ENCODE measurements around the gene PCDHB13. TPM values are rescaled to one million over a fixed set of nuclear protein-coding genes. Genes with fewer than 3 reads are reported as not detected.
"Not testable (repeated sequence)": the region's sequence is repeated elsewhere in the genome, so short reads cannot be mapped to it uniquely, and the experiment has no call there.

Gene PCDHB13
- total RNA-seq, 4 donors from 2014 or later: 8.2 to 9.8 (median 9.2) TPM

DNA sequence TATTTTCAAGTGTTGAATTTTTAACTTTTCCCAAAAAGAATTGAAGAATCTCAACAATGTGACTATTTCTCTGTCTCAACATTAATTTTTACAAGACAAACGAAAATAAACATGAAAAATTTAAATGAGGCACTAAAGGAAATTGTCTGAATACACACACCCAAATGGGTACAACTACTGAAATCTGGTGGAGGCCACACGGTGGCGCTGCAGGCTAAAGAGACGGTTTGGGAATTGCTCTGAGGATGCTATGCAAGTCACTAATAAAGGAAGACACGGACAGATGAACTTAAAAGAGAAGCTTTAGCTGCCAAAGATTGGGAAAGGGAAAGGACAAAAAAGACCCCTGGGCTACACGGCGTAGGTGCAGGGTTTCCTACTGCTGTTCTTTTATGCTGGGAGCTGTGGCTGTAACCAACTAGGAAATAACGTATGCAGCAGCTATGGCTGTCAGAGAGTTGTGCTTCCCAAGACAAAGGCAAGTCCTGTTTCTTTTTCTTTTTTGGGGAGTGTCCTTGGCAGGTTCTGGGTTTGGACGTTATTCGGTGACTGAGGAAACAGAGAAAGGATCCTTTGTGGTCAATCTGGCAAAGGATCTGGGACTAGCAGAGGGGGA is 21.5 kb upstream of the PCDHB13 start, which contains the start of gene PCDHB10:
Gene PCDHB10 (plus strand): TSS at position 244 of the 616 bp plus-strand sequence. CDS start 200 bp downstream, at position 444.
- 9 to 10% methylated on average over 8 to 10 of the region's 10 CpGs for WGBS, 2 donors
- no peak within 1 kb of the TSS for H3K4me3 ChIP-seq

DNA sequence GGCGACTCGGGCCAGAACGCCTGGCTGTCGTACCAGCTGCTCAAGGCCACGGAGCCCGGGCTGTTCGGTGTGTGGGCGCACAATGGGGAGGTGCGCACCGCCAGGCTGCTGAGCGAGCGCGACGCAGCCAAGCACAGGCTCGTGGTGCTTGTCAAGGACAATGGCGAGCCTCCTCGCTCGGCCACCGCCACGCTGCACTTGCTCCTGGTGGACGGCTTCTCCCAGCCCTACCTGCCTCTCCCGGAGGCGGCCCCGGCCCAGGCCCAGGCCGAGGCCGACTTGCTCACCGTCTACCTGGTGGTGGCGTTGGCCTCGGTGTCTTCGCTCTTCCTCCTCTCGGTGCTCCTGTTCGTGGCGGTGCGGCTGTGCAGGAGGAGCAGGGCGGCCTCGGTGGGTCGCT is 19.4 kb upstream of the PCDHB13 start:
- not testable (repeated sequence) for DNase-seq (ENCODE audit: low spot score in 2 of 2); H3K36me3 ChIP-seq; H3K4me3 ChIP-seq; H3K4me1 ChIP-seq; H3K27me3 ChIP-seq; H3K27ac ChIP-seq
- peaks cover 0 to 95% (median 37%) of the 10 kb centered on the region in 4 donors for H3K9me3 ChIP-seq
- 32 to 47% methylated on average over 17 to 27 of the region's 37 CpGs for WGBS, 2 donors

More for the DNA sequence above, 21.5 kb upstream of the PCDHB13 start, which contains the start of gene PCDHB10:
- Histone ChIP-seq H3K36me3 (no peaks in the 10 kb centered on the region), H3K9me3 (peaks cover 0 to 94% (median 33%) of the 10 kb centered on the region in 4 donors), H3K27me3 (no peaks in the 10 kb centered on the region), H3K27ac (no peak within 1 kb of the TSS), H3K4me1 (no peaks in the 10 kb centered on the region)
- no peak for TF ChIP-seq POLR2A (IDR thresholded peaks at IDR 0.05)
- TF ChIP-seq, protein P1, sequence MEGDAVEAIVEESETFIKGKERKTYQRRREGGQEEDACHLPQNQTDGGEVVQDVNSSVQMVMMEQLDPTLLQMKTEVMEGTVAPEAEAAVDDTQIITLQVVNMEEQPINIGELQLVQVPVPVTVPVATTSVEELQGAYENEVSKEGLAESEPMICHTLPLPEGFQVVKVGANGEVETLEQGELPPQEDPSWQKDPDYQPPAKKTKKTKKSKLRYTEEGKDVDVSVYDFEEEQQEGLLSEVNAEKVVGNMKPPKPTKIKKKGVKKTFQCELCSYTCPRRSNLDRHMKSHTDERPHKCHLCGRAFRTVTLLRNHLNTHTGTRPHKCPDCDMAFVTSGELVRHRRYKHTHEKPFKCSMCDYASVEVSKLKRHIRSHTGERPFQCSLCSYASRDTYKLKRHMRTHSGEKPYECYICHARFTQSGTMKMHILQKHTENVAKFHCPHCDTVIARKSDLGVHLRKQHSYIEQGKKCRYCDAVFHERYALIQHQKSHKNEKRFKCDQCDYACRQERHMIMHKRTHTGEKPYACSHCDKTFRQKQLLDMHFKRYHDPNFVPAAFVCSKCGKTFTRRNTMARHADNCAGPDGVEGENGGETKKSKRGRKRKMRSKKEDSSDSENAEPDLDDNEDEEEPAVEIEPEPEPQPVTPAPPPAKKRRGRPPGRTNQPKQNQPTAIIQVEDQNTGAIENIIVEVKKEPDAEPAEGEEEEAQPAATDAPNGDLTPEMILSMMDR (IDR thresholded peaks at IDR 0.05): peak in 2 of 5 experiments; percentile 8 to 24
- DNase-seq (ENCODE audit: low spot score in 2 of 2): no peak

DNA sequence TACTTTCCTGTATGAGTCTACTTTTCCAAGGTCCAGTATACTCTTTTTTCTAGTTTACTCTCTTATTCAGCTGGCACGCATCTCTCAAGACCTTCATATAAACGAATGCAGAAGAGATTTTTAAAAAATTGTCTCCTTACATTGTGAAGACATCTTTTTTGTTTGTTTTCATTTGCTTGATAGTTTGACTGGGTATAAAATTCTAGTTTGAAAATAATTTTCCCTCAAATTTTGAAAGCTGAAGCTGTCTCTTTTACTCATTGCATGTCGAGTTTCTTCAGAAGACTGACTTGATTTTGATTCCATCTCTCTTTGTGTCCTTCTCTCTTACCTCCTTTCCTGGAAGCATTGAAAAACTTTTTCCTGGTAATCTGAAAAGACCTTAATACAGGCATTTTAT is 17.4 kb upstream of the PCDHB13 start:
- 52 to 59% methylated on average over 3 of the region's 3 CpGs for WGBS, 2 donors

DNA sequence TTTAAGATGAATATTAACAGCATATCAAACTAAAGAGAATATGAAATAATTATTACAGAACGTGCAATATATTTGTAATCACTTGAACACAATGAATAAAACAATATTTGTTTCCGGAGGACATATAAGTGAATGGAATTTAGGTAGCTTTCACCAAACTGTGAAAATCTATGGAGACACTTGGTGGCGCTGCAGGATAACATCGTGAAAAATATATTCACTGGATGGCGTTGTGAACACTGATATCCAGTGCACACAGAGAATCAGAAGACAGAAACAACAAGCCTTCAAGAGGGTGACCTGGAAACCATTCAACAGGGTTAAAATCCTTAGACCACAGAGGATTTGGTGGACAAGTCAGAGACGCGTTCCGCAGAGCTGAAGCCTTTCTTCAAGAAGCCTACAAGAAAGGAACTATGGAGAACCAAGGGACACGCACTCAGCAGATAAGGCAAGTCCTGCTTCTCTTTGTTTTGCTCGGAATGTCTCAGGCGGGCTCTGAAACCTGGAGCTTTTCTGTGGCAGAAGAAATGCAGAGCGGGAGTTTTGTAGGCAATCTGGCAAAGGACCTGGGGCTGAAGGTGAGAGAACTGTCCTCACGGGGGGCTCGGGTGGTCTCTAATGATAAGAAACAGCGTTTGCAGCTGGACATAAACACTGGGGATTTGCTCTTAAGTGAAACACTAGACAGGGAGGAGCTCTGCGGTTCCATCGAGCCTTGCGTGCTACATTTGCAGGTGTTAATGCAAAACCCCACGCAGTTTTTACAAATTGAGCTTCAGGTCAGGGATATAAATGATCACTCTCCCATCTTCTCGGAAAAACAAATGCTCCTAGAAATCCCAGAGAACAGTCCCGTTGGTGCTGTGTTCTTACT is 14.1 kb upstream of the PCDHB13 start, which contains the start of gene PCDHB11:
Gene PCDHB11 (plus strand): TSS at position 269 of the 877 bp plus-strand sequence. CDS start 148 bp downstream, at position 417.
- no peaks in the 10 kb centered on the region for H3K4me1 ChIP-seq
- TF ChIP-seq, protein P1 (IDR thresholded peaks at IDR 0.05): no peak
- no peak for TF ChIP-seq POLR2A (IDR thresholded peaks at IDR 0.05)
- TF ChIP-seq EP300 (IDR thresholded peaks at IDR 0.05): no peak
- peak within 1 kb of the TSS in 1 of 4 donors; percentile 27 for H3K4me3 ChIP-seq
- H3K9me3 ChIP-seq: peaks cover 0 to 96% (median 39%) of the 10 kb centered on the region in 4 donors
- no peaks in the 10 kb centered on the region for H3K36me3 ChIP-seq
- DNase-seq (ENCODE audit: low spot score in 2 of 2): no peak
- H3K27me3 ChIP-seq: no peaks in the 10 kb centered on the region
- 43 to 50% methylated on average over 21 of the region's 21 CpGs for WGBS, 2 donors
- H3K27ac ChIP-seq: no peak within 1 kb of the TSS

More for the DNA sequence above, 17.4 kb upstream of the PCDHB13 start:
- H3K27ac ChIP-seq: no peak overlapping the region
- DNase-seq (ENCODE audit: low spot score in 2 of 2): no peak
- no peaks in the 10 kb centered on the region for H3K36me3 ChIP-seq
- no peaks in the 10 kb centered on the region for H3K4me1 ChIP-seq
- no peak for TF ChIP-seq EP300 (IDR thresholded peaks at IDR 0.05)
- TF ChIP-seq, protein P1 (IDR thresholded peaks at IDR 0.05): no peak
- no peak for TF ChIP-seq POLR2A (IDR thresholded peaks at IDR 0.05)
- no peak overlapping the region for H3K4me3 ChIP-seq
- H3K9me3 ChIP-seq: peaks cover 0 to 94% (median 36%) of the 10 kb centered on the region in 4 donors
- no peaks in the 10 kb centered on the region for H3K27me3 ChIP-seq

DNA sequence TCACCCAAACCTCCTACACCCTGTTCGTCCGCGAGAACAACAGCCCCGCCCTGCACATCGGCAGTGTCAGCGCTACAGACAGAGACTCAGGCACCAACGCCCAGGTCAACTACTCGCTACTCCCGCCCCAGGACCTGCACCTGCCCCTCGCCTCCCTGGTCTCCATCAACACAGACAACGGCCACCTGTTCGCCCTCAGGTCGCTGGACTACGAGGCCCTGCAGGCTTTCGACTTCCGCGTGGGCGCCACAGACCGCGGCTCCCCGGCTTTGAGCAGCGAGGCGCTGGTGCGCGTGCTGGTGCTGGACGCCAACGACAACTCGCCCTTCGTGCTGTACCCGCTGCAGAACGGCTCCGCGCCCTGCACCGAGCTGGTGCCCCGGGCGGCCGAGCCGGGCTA is 12.6 kb upstream of the PCDHB13 start:
- peaks cover 0 to 96% (median 37%) of the 10 kb centered on the region in 4 donors for H3K9me3 ChIP-seq
- H3K27me3 ChIP-seq; H3K4me3 ChIP-seq; H3K27ac ChIP-seq; H3K36me3 ChIP-seq; DNase-seq (ENCODE audit: low spot score in 2 of 2); H3K4me1 ChIP-seq: not testable (repeated sequence)
- 41 to 50% methylated on average over 10 to 30 of the region's 38 CpGs for WGBS, 2 donors

DNA sequence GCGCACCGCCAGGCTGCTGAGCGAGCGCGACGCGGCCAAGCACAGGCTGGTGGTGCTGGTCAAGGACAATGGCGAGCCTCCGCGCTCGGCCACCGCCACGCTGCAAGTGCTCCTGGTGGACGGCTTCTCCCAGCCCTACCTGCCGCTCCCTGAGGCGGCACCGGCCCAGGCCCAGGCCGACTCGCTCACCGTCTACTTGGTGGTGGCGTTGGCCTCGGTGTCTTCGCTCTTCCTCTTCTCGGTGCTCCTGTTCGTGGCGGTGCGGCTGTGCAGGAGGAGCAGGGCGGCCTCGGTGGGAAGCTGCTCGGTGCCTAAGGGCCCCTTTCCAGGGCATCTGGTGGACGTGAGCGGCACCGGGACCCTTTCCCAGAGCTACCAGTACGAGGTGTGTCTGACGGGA is 12.1 kb upstream of the PCDHB13 start:
- H3K9me3 ChIP-seq: peaks cover 0 to 95% (median 37%) of the 10 kb centered on the region in 4 donors
- H3K27me3 ChIP-seq; H3K4me1 ChIP-seq; H3K27ac ChIP-seq; H3K36me3 ChIP-seq; DNase-seq (ENCODE audit: low spot score in 2 of 2); H3K4me3 ChIP-seq: not testable (repeated sequence)
- 43 to 46% methylated on average over 17 to 21 of the region's 35 CpGs for WGBS, 2 donors
